ENCODE measurements around the gene FAM228B. TPM values are rescaled to one million over a fixed set of nuclear protein-coding genes. Genes with fewer than 3 reads are reported as not detected.

FAM228B gene
- total RNA-seq, 4 donors from 2014 or later: 22.6 to 41.4 (median 33.8) TPM

- TF ChIP-seq CTCF (IDR thresholded peaks at IDR 0.05): no peak
- no peak for TF ChIP-seq POLR2AphosphoS5 (IDR thresholded peaks at IDR 0.05)
- TF ChIP-seq POLR2A (IDR thresholded peaks at IDR 0.05; ENCODE audit: low read depth): no peak
- TF ChIP-seq EP300 (IDR thresholded peaks at IDR 0.05): no peak
- H3K9me3 ChIP-seq: peaks cover 0 to 11% (median 7%) of the 10 kb centered on the region in 4 donors
- peaks cover 0 to 54% (median 39%) of the 10 kb centered on the region in 4 donors for H3K36me3 ChIP-seq
- intact Hi-C loops (cut with DNase I): no loop called here
- no peak overlapping the region for H3K27ac ChIP-seq (replicated peaks in 1 of 4)
- no peaks in the 10 kb centered on the region for H3K4me1 ChIP-seq
- DNase-seq (ENCODE audit: extremely low spot score): no peak
- no peaks in the 10 kb centered on the region for H3K27me3 ChIP-seq
- H3K4me3 ChIP-seq: no peak overlapping the region
These were observed 24.1 kb downstream of the FAM228B start for GRCh38 chr2:24147364-24147763.

- TF ChIP-seq EP300 (IDR thresholded peaks at IDR 0.05) (no peak), CTCF (IDR thresholded peaks at IDR 0.05) (no peak)
- Histone ChIP-seq H3K4me3 (no peak overlapping the region), H3K9me3 (peaks cover 0 to 7% (median 5%) of the 10 kb centered on the region in 4 donors), H3K4me1 (no peaks in the 10 kb centered on the region), H3K27me3 (no peaks in the 10 kb centered on the region), H3K36me3 (peaks cover 0 to 70% (median 41%) of the 10 kb centered on the region in 4 donors), H3K27ac (replicated peaks in 1 of 4) (no peak overlapping the region)
- intact Hi-C loops (cut with DNase I): no loop called here
- 93% methylated on average over 5 of the region's 5 CpGs for WGBS
- no peak for DNase-seq (ENCODE audit: extremely low spot score)
These were observed 29.3 kb downstream of the FAM228B start for GRCh38 chr2:24152413-24153197.

GRCh38 chr2:24153478-24153877 is 30.2 kb downstream of the FAM228B start:
- no peak overlapping the region for H3K27ac ChIP-seq (replicated peaks in 1 of 4)
- H3K27me3 ChIP-seq: no peaks in the 10 kb centered on the region
- TF ChIP-seq POLR2AphosphoS5 (IDR thresholded peaks at IDR 0.05): no peak
- no peak for TF ChIP-seq POLR2A (IDR thresholded peaks at IDR 0.05; ENCODE audit: low read depth)
- no peak for TF ChIP-seq CTCF (IDR thresholded peaks at IDR 0.05)
- TF ChIP-seq EP300 (IDR thresholded peaks at IDR 0.05): no peak
- no peak for DNase-seq (ENCODE audit: extremely low spot score)
- H3K4me3 ChIP-seq: no peak overlapping the region
- no peaks in the 10 kb centered on the region for H3K9me3 ChIP-seq
- H3K36me3 ChIP-seq: peaks cover 0 to 65% (median 37%) of the 10 kb centered on the region in 4 donors
- no peaks in the 10 kb centered on the region for H3K4me1 ChIP-seq
- WGBS: 95% methylated on average over 3 of the region's 4 CpGs
- intact Hi-C loops (cut with DNase I): no loop called here

- DNase-seq (ENCODE audit: extremely low spot score): no peak
- no peaks in the 10 kb centered on the region for H3K4me1 ChIP-seq
- H3K27ac ChIP-seq (replicated peaks in 1 of 4): no peak overlapping the region
- H3K27me3 ChIP-seq: no peaks in the 10 kb centered on the region
- no peak for TF ChIP-seq CTCF (IDR thresholded peaks at IDR 0.05)
- no peak for TF ChIP-seq POLR2A (IDR thresholded peaks at IDR 0.05; ENCODE audit: low read depth)
- no peak for TF ChIP-seq EP300 (IDR thresholded peaks at IDR 0.05)
- TF ChIP-seq POLR2AphosphoS5 (IDR thresholded peaks at IDR 0.05): no peak
- intact Hi-C loops (cut with DNase I): no loop called here
- H3K4me3 ChIP-seq: no peak overlapping the region
- 94% methylated on average over 5 of the region's 5 CpGs for WGBS
- peaks cover 0 to 5% (median 0%) of the 10 kb centered on the region in 4 donors for H3K9me3 ChIP-seq
- peaks cover 0 to 55% (median 21%) of the 10 kb centered on the region in 4 donors for H3K36me3 ChIP-seq
These were observed 34.9 kb downstream of the FAM228B start for GRCh38 chr2:24158131-24158530.
